Liver (tissue), 9 donors: Measurements from ENCODE around the gene TOR1A. TPM values are rescaled to one million over a fixed set of nuclear protein-coding genes. Genes with fewer than 3 reads are reported as not detected.

ENCODE experiments used
- DNase-seq: peaks from one replicate; pipeline ENCODE4 v3.0.0-alpha.2; 2017; ENCODE audit warnings: low spot score
- H3K27ac ChIP-seq, 2 donors: one replicate each; pipeline ENCODE4 v1.7.0; 2013; ENCODE audit warnings: inconsistent platforms in 2 of 2, low read length in 2 of 2, control low read depth in 1 of 2, low read depth in 1 of 2, mild to moderate bottlenecking in 1 of 2
- H3K27me3 ChIP-seq, 4 donors: one replicate each; pipeline versions ENCODE4 v1.6.1 to v1.7.0; 2013; ENCODE audit warnings: low read length in 3 of 4, inconsistent platforms in 1 of 4, mild to moderate bottlenecking in 1 of 4, moderate library complexity in 1 of 4; ENCODE audit not compliant: control insufficient read depth in 4 of 4, insufficient read depth in 4 of 4
- H3K36me3 ChIP-seq, 4 donors: one replicate each; pipeline versions ENCODE4 v1.6.1 to v1.7.0; 2013; ENCODE audit warnings: low read length in 3 of 4, mild to moderate bottlenecking in 3 of 4, low read depth in 1 of 4, moderate library complexity in 1 of 4; ENCODE audit not compliant: control insufficient read depth in 4 of 4, insufficient read depth in 3 of 4
- H3K4me1 ChIP-seq, 4 donors: one replicate each; pipeline versions ENCODE4 v1.6.1 to v1.7.0; 2013; ENCODE audit warnings: low read length in 3 of 4, mild to moderate bottlenecking in 3 of 4, moderate library complexity in 1 of 4; ENCODE audit not compliant: control insufficient read depth in 4 of 4, insufficient read depth in 4 of 4
- H3K4me3 ChIP-seq, 3 donors: one replicate each; pipeline versions ENCODE4 v1.6.1 to v1.7.0; 2013; ENCODE audit warnings: low read length in 3 of 3, control low read depth in 1 of 3, low read depth in 1 of 3, mild to moderate bottlenecking in 1 of 3
- H3K9ac ChIP-seq, 2 donors: one replicate each; pipeline ENCODE4 v1.7.0; 2013; ENCODE audit warnings: low read length in 2 of 2, mild to moderate bottlenecking in 2 of 2, moderate library complexity in 2 of 2, control low read depth in 1 of 2, low read depth in 1 of 2
- H3K9me3 ChIP-seq, 4 donors: one replicate each; pipeline versions ENCODE4 v1.6.1 to v1.7.0; 2013; ENCODE audit warnings: low read length in 3 of 4; ENCODE audit not compliant: control insufficient read depth in 4 of 4
- ATF3 ChIP-seq: IDR thresholded peaks from 2 replicates; pipeline ENCODE4 v1.6.1; 2016; ENCODE audit warnings: antibody characterized with exemption
- CTCF ChIP-seq: fragments of 150-350 bp; IDR thresholded peaks from 2 replicates; pipeline ENCODE4 v1.5.1; 2017; ENCODE audit warnings: improper control_type of control experiment, low read depth, low read length; ENCODE audit not compliant: missing input control
- EGR1 ChIP-seq, 2 donors: IDR thresholded peaks; 2 replicates each; pipeline ENCODE4 v1.6.1; 2016 to 2018; ENCODE audit warnings: antibody characterized with exemption in 2 of 2, low read depth in 2 of 2
- FOXA1 ChIP-seq: IDR thresholded peaks from 2 replicates; pipeline ENCODE4 v1.6.1; 2016; ENCODE audit warnings: antibody characterized with exemption
- FOXA2 ChIP-seq: IDR thresholded peaks from 2 replicates; pipeline ENCODE4 v1.6.1; 2016; ENCODE audit warnings: antibody characterized with exemption
- GABPA ChIP-seq, 2 donors: IDR thresholded peaks in 1 of 2; conservative IDR thresholded peaks in 1 of 2; 2 replicates each; pipeline ENCODE4 v1.6.1; 2016; ENCODE audit warnings: antibody characterized with exemption in 2 of 2, mild to moderate bottlenecking in 1 of 2, moderate library complexity in 1 of 2
- HNF4A ChIP-seq, 2 donors: conservative IDR thresholded peaks; 2 replicates each; pipeline ENCODE4 v1.6.1; 2016; ENCODE audit warnings: antibody characterized with exemption in 2 of 2, mild to moderate bottlenecking in 2 of 2
- HNF4G ChIP-seq: IDR thresholded peaks from 2 replicates; pipeline ENCODE4 v1.6.1; 2016; ENCODE audit warnings: antibody characterized with exemption
- JUND ChIP-seq, 2 donors: IDR thresholded peaks; 2 replicates each; pipeline ENCODE4 v1.6.1; 2016; ENCODE audit warnings: antibody characterized with exemption in 2 of 2
- MAX ChIP-seq: IDR thresholded peaks from 2 replicates; pipeline ENCODE4 v1.6.1; 2016; ENCODE audit warnings: antibody characterized with exemption
- NR2F2 ChIP-seq: IDR thresholded peaks from 2 replicates; pipeline ENCODE4 v1.6.1; 2016; ENCODE audit warnings: antibody characterized with exemption
- RAD21 ChIP-seq, 2 donors: IDR thresholded peaks; 2 replicates each; pipeline ENCODE4 v1.6.1; 2016; ENCODE audit warnings: antibody characterized with exemption in 2 of 2, mild to moderate bottlenecking in 2 of 2
- REST ChIP-seq: IDR thresholded peaks from 2 replicates; pipeline ENCODE4 v1.6.1; 2016; ENCODE audit warnings: antibody characterized with exemption, mild to moderate bottlenecking
- RXRA ChIP-seq, 2 donors: IDR thresholded peaks; 2 replicates each; pipeline ENCODE4 v1.6.1; 2017 to 2018; ENCODE audit warnings: antibody characterized with exemption in 2 of 2, mild to moderate bottlenecking in 1 of 2
- SP1 ChIP-seq: IDR thresholded peaks from 2 replicates; pipeline ENCODE4 v1.6.1; 2018; ENCODE audit warnings: antibody characterized with exemption, mild to moderate bottlenecking
- TAF1 ChIP-seq: conservative IDR thresholded peaks from 2 replicates; pipeline ENCODE4 v1.6.1; 2016; ENCODE audit warnings: antibody characterized with exemption, mild to moderate bottlenecking
- YY1 ChIP-seq: IDR thresholded peaks from 2 replicates; pipeline ENCODE4 v1.6.1; 2016; ENCODE audit warnings: antibody characterized with exemption, mild to moderate bottlenecking
- ZBTB33 ChIP-seq: IDR thresholded peaks from 2 replicates; pipeline ENCODE4 v1.6.1; 2016; ENCODE audit warnings: antibody characterized with exemption
- WGBS: extraction: QIAGEN DNeasy Blood & Tissue Kit; methylation state at CpG from one replicate; pipeline ENCODE4 v1.1.7; 2013; 5-methylcytosine and 5-hydroxymethylcytosine counted together
- polyA plus RNA-seq, 2 donors: library from polyadenylated mRNA; stranded (reverse) in 1 of 2; unstranded in 1 of 2; fragments of 200-250 nt in 1 of 2; fragments of >200 nt in 1 of 2; fragmentation: Nextera tagmentation in 1 of 2; extraction: Ambion mirVana in 1 of 2; gene quantifications; one replicate each; pipeline versions ENCODE4 v1.2.1 to v1.2.3, GENCODE V29; 2013 to 2015
- total RNA-seq, 2 donors: library from RNA; depleted of rRNA; stranded (reverse); fragments of >200 nt; gene quantifications; one replicate each; pipeline ENCODE4 v1.2.3, GENCODE V29; 2014
- donor health status: healthy.
- donor health status: healthy.
- donor health status: healthy.
- donor health status: healthy.
- donor health status: healthy.

The TOR1A gene
- total and polyA plus RNA-seq, 4 donors: 18.3 to 34.0 (median 29.8) TPM

GRCh38 chr9:129822898-129823541 is 916 bp downstream of the TOR1A start:
- WGBS: 25% methylated on average over 26 of the region's 26 CpGs

More at GRCh38 chr9:129822898-129823541, 916 bp downstream of the TOR1A start:
- Histone ChIP-seq H3K9ac (peak overlapping the region in 1 of 2 donors; percentile 42), H3K9me3 (no peaks in the 10 kb centered on the region), H3K27ac (no peak overlapping the region), H3K4me1 (peaks cover 0 to 11% (median 8%) of the 10 kb centered on the region in 4 donors), H3K36me3 (peaks cover 9 to 32% (median 22%) of the 10 kb centered on the region in 4 donors), H3K4me3 (peak overlapping the region; percentile 27 to 86 (median 80)), H3K27me3 (no peaks in the 10 kb centered on the region)
- no peak for TF ChIP-seq ZBTB33
- TF ChIP-seq RAD21 (IDR thresholded peaks at IDR 0.05): no peak
- TF ChIP-seq ATF3: no peak
- no peak for TF ChIP-seq JUND (IDR thresholded peaks at IDR 0.05)
- no peak for TF ChIP-seq CTCF
- TF ChIP-seq HNF4A (conservative IDR thresholded peaks at IDR 0.05): no peak
- TF ChIP-seq FOXA2: no peak
- TF ChIP-seq REST: no peak
- TF ChIP-seq FOXA1: no peak
- no peak for TF ChIP-seq NR2F2
- no peak for TF ChIP-seq GABPA (IDR thresholded peaks at IDR 0.05 in 1 of 2, conservative IDR thresholded peaks at IDR 0.05 in 1 of 2)
- no peak for TF ChIP-seq SP1
- no peak for TF ChIP-seq HNF4G
- TF ChIP-seq YY1: no peak
- TF ChIP-seq MAX: no peak
- TF ChIP-seq EGR1 (IDR thresholded peaks at IDR 0.05; ENCODE audit: low read depth in 2 of 2): no peak
- TF ChIP-seq RXRA (IDR thresholded peaks at IDR 0.05): no peak
- TF ChIP-seq TAF1: no peak
- no peak for DNase-seq
